ENCODE results near the gene RPS18. TPM values are rescaled to one million over a fixed set of nuclear protein-coding genes. Genes with fewer than 3 reads are reported as not detected.

RPS18 gene
- total and polyA plus RNA-seq, 2 of the 13 experiments (the other 11 are each of a cell fraction or from before 2014, with no cell fraction given), result 3,896 to 5,806 TPM

DNA sequence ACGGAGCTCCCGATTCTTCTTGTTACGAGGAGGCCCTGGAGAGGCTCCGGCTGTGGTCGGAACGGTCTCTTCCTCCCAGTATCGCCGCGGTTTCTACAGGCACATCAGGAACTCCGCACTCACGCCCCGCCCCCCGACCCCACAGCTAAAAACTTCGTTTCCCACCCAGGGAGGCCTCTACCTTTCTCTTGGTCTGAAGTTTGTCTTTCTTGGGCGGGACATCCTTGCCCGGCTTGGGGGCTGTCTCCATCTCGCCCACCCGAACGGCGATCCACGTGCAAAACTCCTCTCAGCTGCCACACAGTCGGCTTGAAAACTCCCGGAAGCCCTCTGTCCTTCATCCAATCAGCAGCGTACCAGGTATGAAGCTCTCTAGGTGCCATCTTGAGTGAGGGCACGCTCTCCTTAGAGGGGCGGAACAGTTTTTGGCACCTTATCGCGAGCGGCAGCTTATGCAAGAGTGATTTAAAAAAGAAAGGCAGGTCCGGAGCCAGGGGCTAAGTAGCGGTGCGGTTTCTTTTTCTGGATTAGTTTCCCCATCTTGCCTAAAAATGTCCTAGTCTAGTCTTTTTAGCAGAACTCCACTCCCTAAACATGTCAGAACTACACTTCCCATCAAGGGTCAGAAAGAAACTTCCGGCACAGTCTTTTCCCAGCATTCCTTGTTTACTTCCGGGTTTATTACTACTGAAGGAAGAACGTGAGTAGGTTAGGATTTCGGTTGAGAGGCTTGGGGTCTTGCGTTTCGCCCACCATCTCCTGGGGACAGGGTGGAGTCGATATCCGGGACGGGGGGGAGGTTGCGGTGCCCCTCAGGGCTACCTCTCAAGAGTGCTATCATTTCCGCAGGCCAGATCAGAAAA is 17.3 kb downstream of the RPS18 start, which contains the start of the genes PFDN6 and WDR46 (continued):
- TF ChIP-seq, protein P1, sequence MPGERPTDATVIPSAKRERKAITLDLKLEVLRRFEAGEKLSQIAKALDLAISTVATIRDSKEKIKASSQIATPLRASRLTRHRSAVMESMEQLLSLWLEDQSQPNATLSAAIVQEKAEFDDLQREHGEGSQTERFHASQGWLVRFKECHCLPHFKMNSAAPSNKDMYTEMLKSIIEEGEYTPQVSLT (CRISPR knock-in tag; IDR thresholded peaks at IDR 0.05; ENCODE audit: borderline replicate concordance, low read depth), result no peak
- 0 out of 2 replicates have a peak, but pooled peaks have one; percentile 22 for TF ChIP-seq ZNF446 (CRISPR knock-in tag; IDR thresholded peaks at IDR 0.05)
- TF ChIP-seq TBL1XR1 (IDR thresholded peaks at IDR 0.05; ENCODE audit: borderline replicate concordance, low read length, partially characterized antibody), result peak; percentile 39
- TF ChIP-seq, protein P2, sequence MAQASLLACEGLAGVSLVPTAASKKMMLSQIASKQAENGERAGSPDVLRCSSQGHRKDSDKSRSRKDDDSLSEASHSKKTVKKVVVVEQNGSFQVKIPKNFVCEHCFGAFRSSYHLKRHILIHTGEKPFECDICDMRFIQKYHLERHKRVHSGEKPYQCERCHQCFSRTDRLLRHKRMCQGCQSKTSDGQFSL (CRISPR knock-in tag; IDR thresholded peaks at IDR 0.05), result no peak
- TF ChIP-seq, protein P3, sequence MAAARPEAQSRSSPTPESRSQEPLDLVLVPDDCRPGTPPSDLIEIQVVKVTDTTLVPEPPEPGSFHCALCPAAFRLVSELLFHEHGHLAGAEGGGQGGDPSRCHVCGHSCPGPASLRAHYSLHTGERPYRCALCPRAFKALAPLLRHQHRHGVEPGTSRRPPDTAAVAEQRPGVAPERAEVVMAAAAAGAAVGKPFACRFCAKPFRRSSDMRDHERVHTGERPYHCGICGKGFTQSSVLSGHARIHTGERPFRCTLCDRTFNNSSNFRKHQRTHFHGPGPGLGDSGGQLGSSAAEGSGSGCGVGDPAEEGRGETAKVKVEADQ (CRISPR knock-in tag; IDR thresholded peaks at IDR 0.05; ENCODE audit: borderline replicate concordance), result no peak; the same call in 1 of the 2 replicates
- peak; percentile 98 for TF ChIP-seq ELF1 (CRISPR knock-in tag; IDR thresholded peaks at IDR 0.05)
- no peak for TF ChIP-seq PCBP2 (optimal IDR thresholded peaks at IDR 0.05; ENCODE audit: low read depth, low read length, poor library complexity, severe bottlenecking)
- TF ChIP-seq FOXM1 (CRISPR knock-in tag; IDR thresholded peaks at IDR 0.05), result no peak
- no peak for TF ChIP-seq ZNF180 (CRISPR knock-in tag; IDR thresholded peaks at IDR 0.05; ENCODE audit: borderline replicate concordance, low read depth)
- TF ChIP-seq, protein P4, sequence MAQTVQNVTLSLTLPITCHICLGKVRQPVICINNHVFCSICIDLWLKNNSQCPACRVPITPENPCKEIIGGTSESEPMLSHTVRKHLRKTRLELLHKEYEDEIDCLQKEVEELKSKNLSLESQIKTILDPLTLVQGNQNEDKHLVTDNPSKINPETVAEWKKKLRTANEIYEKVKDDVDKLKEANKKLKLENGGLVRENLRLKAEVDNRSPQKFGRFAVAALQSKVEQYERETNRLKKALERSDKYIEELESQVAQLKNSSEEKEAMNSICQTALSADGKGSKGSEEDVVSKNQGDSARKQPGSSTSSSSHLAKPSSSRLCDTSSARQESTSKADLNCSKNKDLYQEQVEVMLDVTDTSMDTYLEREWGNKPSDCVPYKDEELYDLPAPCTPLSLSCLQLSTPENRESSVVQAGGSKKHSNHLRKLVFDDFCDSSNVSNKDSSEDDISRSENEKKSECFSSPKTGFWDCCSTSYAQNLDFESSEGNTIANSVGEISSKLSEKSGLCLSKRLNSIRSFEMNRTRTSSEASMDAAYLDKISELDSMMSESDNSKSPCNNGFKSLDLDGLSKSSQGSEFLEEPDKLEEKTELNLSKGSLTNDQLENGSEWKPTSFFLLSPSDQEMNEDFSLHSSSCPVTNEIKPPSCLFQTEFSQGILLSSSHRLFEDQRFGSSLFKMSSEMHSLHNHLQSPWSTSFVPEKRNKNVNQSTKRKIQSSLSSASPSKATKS (CRISPR knock-in tag; IDR thresholded peaks at IDR 0.05), result no peak
- TF ChIP-seq SCMH1 (CRISPR knock-in tag; IDR thresholded peaks at IDR 0.05; ENCODE audit: borderline replicate concordance), result no peak
- no peak for TF ChIP-seq GPN1 (CRISPR knock-in tag; IDR thresholded peaks at IDR 0.05; ENCODE audit: borderline replicate concordance)
- TF ChIP-seq GATA4 (IDR thresholded peaks at IDR 0.05; ENCODE audit: borderline replicate concordance, low read depth), result no peak
- TF ChIP-seq ZNF598 (CRISPR knock-in tag; IDR thresholded peaks at IDR 0.05; ENCODE audit: borderline replicate concordance), result no peak
- TF ChIP-seq, protein P5, sequence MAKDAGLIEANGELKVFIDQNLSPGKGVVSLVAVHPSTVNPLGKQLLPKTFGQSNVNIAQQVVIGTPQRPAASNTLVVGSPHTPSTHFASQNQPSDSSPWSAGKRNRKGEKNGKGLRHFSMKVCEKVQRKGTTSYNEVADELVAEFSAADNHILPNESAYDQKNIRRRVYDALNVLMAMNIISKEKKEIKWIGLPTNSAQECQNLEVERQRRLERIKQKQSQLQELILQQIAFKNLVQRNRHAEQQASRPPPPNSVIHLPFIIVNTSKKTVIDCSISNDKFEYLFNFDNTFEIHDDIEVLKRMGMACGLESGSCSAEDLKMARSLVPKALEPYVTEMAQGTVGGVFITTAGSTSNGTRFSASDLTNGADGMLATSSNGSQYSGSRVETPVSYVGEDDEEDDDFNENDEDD (CRISPR knock-in tag; IDR thresholded peaks at IDR 0.05; ENCODE audit: borderline replicate concordance), result no peak
- TF ChIP-seq, protein P6, sequence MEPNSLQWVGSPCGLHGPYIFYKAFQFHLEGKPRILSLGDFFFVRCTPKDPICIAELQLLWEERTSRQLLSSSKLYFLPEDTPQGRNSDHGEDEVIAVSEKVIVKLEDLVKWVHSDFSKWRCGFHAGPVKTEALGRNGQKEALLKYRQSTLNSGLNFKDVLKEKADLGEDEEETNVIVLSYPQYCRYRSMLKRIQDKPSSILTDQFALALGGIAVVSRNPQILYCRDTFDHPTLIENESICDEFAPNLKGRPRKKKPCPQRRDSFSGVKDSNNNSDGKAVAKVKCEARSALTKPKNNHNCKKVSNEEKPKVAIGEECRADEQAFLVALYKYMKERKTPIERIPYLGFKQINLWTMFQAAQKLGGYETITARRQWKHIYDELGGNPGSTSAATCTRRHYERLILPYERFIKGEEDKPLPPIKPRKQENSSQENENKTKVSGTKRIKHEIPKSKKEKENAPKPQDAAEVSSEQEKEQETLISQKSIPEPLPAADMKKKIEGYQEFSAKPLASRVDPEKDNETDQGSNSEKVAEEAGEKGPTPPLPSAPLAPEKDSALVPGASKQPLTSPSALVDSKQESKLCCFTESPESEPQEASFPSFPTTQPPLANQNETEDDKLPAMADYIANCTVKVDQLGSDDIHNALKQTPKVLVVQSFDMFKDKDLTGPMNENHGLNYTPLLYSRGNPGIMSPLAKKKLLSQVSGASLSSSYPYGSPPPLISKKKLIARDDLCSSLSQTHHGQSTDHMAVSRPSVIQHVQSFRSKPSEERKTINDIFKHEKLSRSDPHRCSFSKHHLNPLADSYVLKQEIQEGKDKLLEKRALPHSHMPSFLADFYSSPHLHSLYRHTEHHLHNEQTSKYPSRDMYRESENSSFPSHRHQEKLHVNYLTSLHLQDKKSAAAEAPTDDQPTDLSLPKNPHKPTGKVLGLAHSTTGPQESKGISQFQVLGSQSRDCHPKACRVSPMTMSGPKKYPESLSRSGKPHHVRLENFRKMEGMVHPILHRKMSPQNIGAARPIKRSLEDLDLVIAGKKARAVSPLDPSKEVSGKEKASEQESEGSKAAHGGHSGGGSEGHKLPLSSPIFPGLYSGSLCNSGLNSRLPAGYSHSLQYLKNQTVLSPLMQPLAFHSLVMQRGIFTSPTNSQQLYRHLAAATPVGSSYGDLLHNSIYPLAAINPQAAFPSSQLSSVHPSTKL (CRISPR knock-in tag; IDR thresholded peaks at IDR 0.05), result no peak
- no peak for TF ChIP-seq AKAP8 (CRISPR knock-in tag; IDR thresholded peaks at IDR 0.05)
- TF ChIP-seq BRD4 (CRISPR knock-in tag; IDR thresholded peaks at IDR 0.05), result 0 out of 2 replicates have a peak, but pooled peaks have one; percentile 33
- TF ChIP-seq RBAK (CRISPR knock-in tag; IDR thresholded peaks at IDR 0.05), result no peak
- no peak for TF ChIP-seq ZNF558 (CRISPR knock-in tag; IDR thresholded peaks at IDR 0.05; ENCODE audit: borderline replicate concordance)

Measured in HepG2 (cell line).